Neural progenitor cell (in vitro differentiated cells): Measurements from ENCODE around the gene BICDL2. TPM values are rescaled to one million over a fixed set of nuclear protein-coding genes. Genes with fewer than 3 reads are reported as not detected.

Experiments used
- DNase-seq: peaks from one replicate; pipeline ENCODE4 v3.0.0-alpha.2; 2016; ENCODE audit warnings: low spot score
- H2AFZ ChIP-seq: fragments of 200-600 bp; sonication (generic); replicated peaks from 2 replicates; pipeline ENCODE4 v1.6.1; 2016; ENCODE audit warnings: antibody characterized with exemption
- H3F3A ChIP-seq: fragments of 200-600 bp; sonication (generic); 2 replicates; pipeline ENCODE4 v1.6.1; 2016; ENCODE audit warnings: antibody characterized with exemption, low read depth
- H3K27ac ChIP-seq: fragments of 200-600 bp; sonication (generic); 2 replicates; pipeline ENCODE4 v1.5.1; 2016; ENCODE audit warnings: mild to moderate bottlenecking
- H3K27me3 ChIP-seq: fragments of 200-600 bp; sonication (generic); 2 replicates; pipeline ENCODE4 v1.6.1; 2016; ENCODE audit warnings: mild to moderate bottlenecking, moderate library complexity
- H3K36me3 ChIP-seq: fragments of 200-600 bp; sonication (generic); 2 replicates; pipeline ENCODE4 v1.5.1; 2016
- H3K4me1 ChIP-seq: fragments of 200-600 bp; sonication (generic); 2 replicates; pipeline ENCODE4 v1.6.1; 2016; ENCODE audit warnings: mixed run types
- H3K4me2 ChIP-seq: fragments of 200-600 bp; sonication (generic); 2 replicates; pipeline ENCODE4 v1.6.1; 2016
- H3K4me3 ChIP-seq: fragments of 200-600 bp; sonication (generic); 2 replicates; pipeline ENCODE4 v1.5.1; 2016
- H3K79me2 ChIP-seq: fragments of 200-600 bp; sonication (generic); 2 replicates; pipeline ENCODE4 v1.6.1; 2016; ENCODE audit warnings: low read depth
- H3K9ac ChIP-seq: fragments of 200-600 bp; sonication (generic); 2 replicates; pipeline ENCODE4 v1.6.1; 2016
- H3K9me3 ChIP-seq: fragments of 200-600 bp; sonication (generic); 2 replicates; pipeline ENCODE4 v1.5.1; 2016; ENCODE audit warnings: low read depth
- H4K20me1 ChIP-seq: fragments of 200-600 bp; sonication (generic); 2 replicates; pipeline ENCODE4 v1.6.1; 2016; ENCODE audit warnings: low read depth
- H3K27ac Mint-ChIP-seq: 3 replicates; pipeline ENCODE4 v1.8.0; 2021; ENCODE audit warnings: mixed read lengths
- H3K27me3 Mint-ChIP-seq: 2 replicates; pipeline ENCODE4 v1.8.0; 2022; ENCODE audit warnings: low read depth, mild to moderate bottlenecking, inconsistent platforms, moderate library complexity, mixed read lengths; ENCODE audit not compliant: insufficient read depth
- H3K36me3 Mint-ChIP-seq: 3 replicates; pipeline ENCODE4 v1.8.0; 2021; ENCODE audit warnings: mixed read lengths
- H3K4me1 Mint-ChIP-seq: 3 replicates; pipeline ENCODE4 v1.8.0; 2021; ENCODE audit warnings: mixed read lengths
- H3K4me3 Mint-ChIP-seq: 3 replicates; pipeline ENCODE4 v1.8.0; 2021; ENCODE audit warnings: mild to moderate bottlenecking, moderate library complexity, mixed read lengths
- H3K9me3 Mint-ChIP-seq: 3 replicates; pipeline ENCODE4 v1.8.0; 2020; ENCODE audit warnings: mixed read lengths
- EZH2 ChIP-seq: fragments of 200-600 bp; sonication (generic); IDR thresholded peaks from 2 replicates; pipeline ENCODE4 v1.6.1; 2017; ENCODE audit warnings: antibody characterized with exemption, mild to moderate bottlenecking, moderate library complexity
- EZH2phosphoT487 ChIP-seq: fragments of 200-600 bp; sonication (generic); IDR thresholded peaks from 2 replicates; pipeline ENCODE4 v1.6.1; 2017; ENCODE audit warnings: antibody characterized with exemption
- total RNA-seq: library from RNA; depleted of rRNA; stranded (reverse); fragments of >200 nt; gene quantifications from 2 replicates; pipeline ENCODE4 v1.2.3, GENCODE V29; 2015; ENCODE audit warnings: low replicate concordance
- TF ChIP-seq, protein P1 (sequence below): fragments of 200-600 bp; sonication (generic); IDR thresholded peaks from 2 replicates; pipeline ENCODE4 v1.5.1; 2017; ENCODE audit warnings: antibody characterized with exemption, mild to moderate bottlenecking

The BICDL2 gene
- total RNA-seq, 1 donor from 2014 or later, result not detected

DNA sequence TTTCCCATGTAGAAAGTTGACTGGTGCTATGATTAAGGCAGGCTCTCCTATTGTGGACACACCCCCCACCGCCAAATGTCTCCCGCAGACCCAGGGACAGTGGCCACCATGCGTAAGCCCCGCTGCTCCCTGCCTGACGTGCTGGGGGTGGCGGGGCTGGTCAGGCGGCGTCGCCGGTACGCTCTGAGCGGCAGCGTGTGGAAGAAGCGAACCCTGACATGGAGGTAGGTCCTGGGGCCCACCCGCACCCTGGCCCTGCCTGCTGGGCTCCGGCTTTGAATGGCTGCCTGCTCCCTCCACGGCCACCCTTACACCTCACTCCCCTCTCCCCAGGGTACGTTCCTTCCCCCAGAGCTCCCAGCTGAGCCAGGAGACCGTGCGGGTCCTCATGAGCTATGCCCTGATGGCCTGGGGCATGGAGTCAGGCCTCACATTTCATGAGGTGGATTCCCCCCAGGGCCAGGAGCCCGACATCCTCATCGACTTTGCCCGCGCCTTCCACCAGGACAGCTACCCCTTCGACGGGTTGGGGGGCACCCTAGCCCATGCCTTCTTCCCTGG, 13.3 kb upstream of the BICDL2 start:
- H3K9me3 ChIP-seq, result no peaks in the 10 kb centered on the region
- H3K4me2 ChIP-seq, result no peak overlapping the region
- peaks cover 34% of the 10 kb centered on the region for H3K27me3 Mint-ChIP-seq
- H3K4me1 ChIP-seq, result no peaks in the 10 kb centered on the region
- H3K4me3 ChIP-seq, result no peak overlapping the region
- no peaks in the 10 kb centered on the region for H3K36me3 ChIP-seq
- no peaks in the 10 kb centered on the region for H3K79me2 ChIP-seq
- TF ChIP-seq, protein P1, sequence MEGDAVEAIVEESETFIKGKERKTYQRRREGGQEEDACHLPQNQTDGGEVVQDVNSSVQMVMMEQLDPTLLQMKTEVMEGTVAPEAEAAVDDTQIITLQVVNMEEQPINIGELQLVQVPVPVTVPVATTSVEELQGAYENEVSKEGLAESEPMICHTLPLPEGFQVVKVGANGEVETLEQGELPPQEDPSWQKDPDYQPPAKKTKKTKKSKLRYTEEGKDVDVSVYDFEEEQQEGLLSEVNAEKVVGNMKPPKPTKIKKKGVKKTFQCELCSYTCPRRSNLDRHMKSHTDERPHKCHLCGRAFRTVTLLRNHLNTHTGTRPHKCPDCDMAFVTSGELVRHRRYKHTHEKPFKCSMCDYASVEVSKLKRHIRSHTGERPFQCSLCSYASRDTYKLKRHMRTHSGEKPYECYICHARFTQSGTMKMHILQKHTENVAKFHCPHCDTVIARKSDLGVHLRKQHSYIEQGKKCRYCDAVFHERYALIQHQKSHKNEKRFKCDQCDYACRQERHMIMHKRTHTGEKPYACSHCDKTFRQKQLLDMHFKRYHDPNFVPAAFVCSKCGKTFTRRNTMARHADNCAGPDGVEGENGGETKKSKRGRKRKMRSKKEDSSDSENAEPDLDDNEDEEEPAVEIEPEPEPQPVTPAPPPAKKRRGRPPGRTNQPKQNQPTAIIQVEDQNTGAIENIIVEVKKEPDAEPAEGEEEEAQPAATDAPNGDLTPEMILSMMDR, result no peak
- TF ChIP-seq EZH2, result no peak
- TF ChIP-seq EZH2phosphoT487, result no peak
- peaks cover 63% of the 10 kb centered on the region for H3K27me3 ChIP-seq
- H3K36me3 Mint-ChIP-seq, result peaks cover 3% of the 10 kb centered on the region
- H3K27ac Mint-ChIP-seq, result no peak overlapping the region
- peaks cover 20% of the 10 kb centered on the region for H3F3A ChIP-seq
- peaks cover 13% of the 10 kb centered on the region for H4K20me1 ChIP-seq
- H3K9ac ChIP-seq, result no peak overlapping the region
- H3K9me3 Mint-ChIP-seq, result no peaks in the 10 kb centered on the region
- H3K4me3 Mint-ChIP-seq, result no peak overlapping the region
- peaks cover 5% of the 10 kb centered on the region for H3K4me1 Mint-ChIP-seq
- no peak overlapping the region for H2AFZ ChIP-seq
- no peak overlapping the region for H3K27ac ChIP-seq
- DNase-seq, result no peak

DNA sequence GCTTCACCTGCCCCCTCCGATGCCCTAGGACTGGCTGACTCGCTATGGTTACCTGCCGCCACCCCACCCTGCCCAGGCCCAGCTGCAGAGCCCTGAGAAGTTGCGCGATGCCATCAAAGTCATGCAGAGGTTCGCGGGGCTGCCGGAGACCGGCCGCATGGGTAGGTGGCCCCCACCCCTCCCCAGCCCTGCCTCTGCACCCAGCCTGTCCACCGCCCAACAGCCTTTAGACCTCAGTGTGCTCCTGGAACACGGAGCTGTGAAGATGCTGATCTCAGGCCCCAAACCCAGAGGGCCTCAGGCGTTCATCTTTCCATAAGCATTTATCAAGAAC, 10.6 kb upstream of the BICDL2 start:
- Histone ChIP-seq H3K4me1 (no peaks in the 10 kb centered on the region), H4K20me1 (peaks cover 13% of the 10 kb centered on the region), H3K27me3 (peaks cover 90% of the 10 kb centered on the region), H2AFZ (no peak overlapping the region), H3F3A (peaks cover 30% of the 10 kb centered on the region), H3K9me3 (no peaks in the 10 kb centered on the region), H3K4me3 (peak overlapping the region; percentile 58), H3K9ac (no peak overlapping the region), H3K79me2 (no peaks in the 10 kb centered on the region), H3K27ac (no peak overlapping the region), H3K4me2 (peak overlapping the region; percentile 91), H3K36me3 (no peaks in the 10 kb centered on the region)
- DNase-seq, result no peak
- Mint-ChIP-seq H3K27me3 (peaks cover 47% of the 10 kb centered on the region), H3K4me1 (peaks cover 7% of the 10 kb centered on the region), H3K4me3 (peak overlapping the region; percentile 76), H3K27ac (no peak overlapping the region), H3K36me3 (peaks cover 3% of the 10 kb centered on the region), H3K9me3 (no peaks in the 10 kb centered on the region)
- TF ChIP-seq EZH2 (no peak), EZH2phosphoT487 (no peak)
- TF ChIP-seq, protein P1, result no peak

GRCh38 chr16:3046641-3047386, 10.1 kb upstream of the BICDL2 start:
- no peak overlapping the region for H3K27ac Mint-ChIP-seq
- H3K4me2 ChIP-seq, result peak overlapping the region; percentile 91
- DNase-seq, result peak; percentile 61
- peaks cover 13% of the 10 kb centered on the region for H4K20me1 ChIP-seq
- H3K4me1 ChIP-seq, result no peaks in the 10 kb centered on the region
- H3K27ac ChIP-seq, result no peak overlapping the region
- peaks cover 30% of the 10 kb centered on the region for H3F3A ChIP-seq
- no peaks in the 10 kb centered on the region for H3K36me3 ChIP-seq
- H2AFZ ChIP-seq, result peak overlapping the region; percentile 55
- H3K79me2 ChIP-seq, result no peaks in the 10 kb centered on the region
- no peak overlapping the region for H3K9ac ChIP-seq
- H3K4me3 ChIP-seq, result peak overlapping the region; percentile 58
- peaks cover 93% of the 10 kb centered on the region for H3K27me3 ChIP-seq
- no peaks in the 10 kb centered on the region for H3K36me3 Mint-ChIP-seq
- no peaks in the 10 kb centered on the region for H3K9me3 ChIP-seq
- no peaks in the 10 kb centered on the region for H3K9me3 Mint-ChIP-seq
- peaks cover 5% of the 10 kb centered on the region for H3K4me1 Mint-ChIP-seq
- H3K4me3 Mint-ChIP-seq, result peak overlapping the region; percentile 80
- H3K27me3 Mint-ChIP-seq, result peaks cover 45% of the 10 kb centered on the region
- TF ChIP-seq EZH2phosphoT487, result peak; percentile 87
- TF ChIP-seq EZH2, result peak; percentile 92
- TF ChIP-seq, protein P1, result no peak
